Activated T-helper 17 cell treated with anti-CD3 and anti-CD28 coated beads, Interleukin-2, amount 50 U/mL, for 72 hours (primary cell): ENCODE data around the gene ZDHHC12. TPM values are rescaled to one million over a fixed set of nuclear protein-coding genes. Genes with fewer than 3 reads are reported as not detected.
A peak's percentile ranks its signal among the peaks of the same experiment; 100 is the strongest.
"Not testable (repeated sequence)": the region's sequence is repeated elsewhere in the genome, so short reads cannot be mapped to it uniquely, and the experiment has no call there.

Experiments used
- ATAC-seq: fragments of 150-1000 bp; cut with Tn5 transposase; replicated peaks from 2 replicates; pipeline ENCODE4 v1.10.0; 2021; ENCODE audit warnings: mild to moderate bottlenecking, moderate library complexity
- H3K27ac Mint-ChIP-seq: one replicate; pipeline ENCODE4 v1.8.0; 2022; ENCODE audit warnings: mixed read lengths
- H3K27me3 Mint-ChIP-seq: one replicate; pipeline ENCODE4 v1.8.0; 2022; ENCODE audit warnings: mixed read lengths
- H3K36me3 Mint-ChIP-seq: one replicate; pipeline ENCODE4 v1.8.0; 2022; ENCODE audit warnings: low read depth, mild to moderate bottlenecking, mixed read lengths
- H3K4me1 Mint-ChIP-seq: one replicate; pipeline ENCODE4 v1.8.0; 2022; ENCODE audit warnings: mixed read lengths
- H3K4me3 Mint-ChIP-seq: one replicate; pipeline ENCODE4 v1.8.0; 2022; ENCODE audit warnings: mild to moderate bottlenecking, mixed read lengths
- H3K9me3 Mint-ChIP-seq: one replicate; pipeline ENCODE4 v1.8.0; 2022; ENCODE audit warnings: mixed read lengths
- total RNA-seq, 2 donors: library from RNA; stranded (reverse); gene quantifications; one replicate each; pipeline ENCODE4 v1.2.3, GENCODE V29; 2022

Gene ZDHHC12
- total RNA-seq, 2 donors from 2014 or later = 44.8 to 60.9 TPM

DNA sequence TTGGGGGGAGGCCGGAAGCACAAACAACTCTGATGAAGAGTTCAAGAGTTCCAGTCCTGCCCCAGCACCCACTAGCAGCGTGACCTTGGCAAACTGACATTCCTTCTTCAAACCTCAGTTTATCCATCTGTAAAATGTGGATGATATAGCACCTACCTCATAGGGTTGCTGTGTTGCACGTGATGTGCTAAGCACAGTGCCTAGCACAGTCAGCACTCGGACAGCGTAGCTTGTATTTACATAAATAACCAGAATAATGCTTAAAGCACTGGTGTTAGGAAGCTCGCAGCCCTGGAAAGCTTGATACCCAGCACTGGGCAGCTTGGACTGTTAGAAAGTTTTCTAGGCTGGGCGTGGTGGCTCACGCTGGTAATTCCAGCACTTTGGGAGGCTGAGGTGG is 16.5 kb downstream of the ZDHHC12 start:
- ATAC-seq = no peak
- no peaks in the 10 kb centered on the region for H3K36me3 Mint-ChIP-seq
- no peaks in the 10 kb centered on the region for H3K9me3 Mint-ChIP-seq
- no peaks in the 10 kb centered on the region for H3K4me1 Mint-ChIP-seq
- H3K27ac Mint-ChIP-seq = no peak overlapping the region
- no peaks in the 10 kb centered on the region for H3K27me3 Mint-ChIP-seq
- no peak overlapping the region for H3K4me3 Mint-ChIP-seq

DNA sequence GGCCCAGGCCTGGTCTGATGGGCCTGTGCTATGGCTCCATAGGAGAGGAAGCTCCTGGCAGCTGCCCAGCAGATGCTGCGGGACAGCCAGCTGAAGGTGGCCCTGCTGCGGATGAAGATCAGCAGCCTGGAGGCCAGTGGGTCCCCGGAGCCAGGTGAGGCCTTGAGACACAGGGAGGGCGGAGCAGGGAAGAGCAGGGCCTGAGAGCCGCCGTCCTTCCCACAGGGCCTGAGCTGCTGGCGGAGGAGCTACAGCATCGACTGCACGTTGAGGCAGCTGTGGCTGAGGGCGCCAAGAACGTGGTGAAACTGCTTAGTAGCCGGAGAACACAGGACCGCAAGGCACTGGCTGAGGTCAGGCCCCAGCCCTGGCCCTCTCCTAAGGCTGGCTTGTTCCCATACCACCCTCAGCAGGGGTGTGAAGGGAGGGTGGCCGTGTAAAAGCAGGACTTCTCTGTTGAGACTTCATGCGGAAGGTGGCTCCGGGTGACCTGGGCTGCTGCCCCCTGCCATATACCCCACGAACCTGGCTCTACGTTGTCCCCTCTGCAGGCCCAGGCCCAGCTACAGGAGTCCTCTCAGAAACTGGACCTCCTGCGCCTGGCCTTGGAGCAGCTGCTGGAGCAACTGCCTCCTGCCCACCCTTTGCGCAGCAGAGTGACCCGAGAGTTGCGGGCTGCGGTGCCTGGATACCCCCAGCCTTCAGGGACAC is 17.1 kb downstream of the ZDHHC12 start:
- Mint-ChIP-seq H3K9me3 (no peaks in the 10 kb centered on the region), H3K4me3 (no peak overlapping the region), H3K4me1 (no peaks in the 10 kb centered on the region), H3K27ac (peak overlapping the region; percentile 25), H3K27me3 (no peaks in the 10 kb centered on the region), H3K36me3 (no peaks in the 10 kb centered on the region)
- no peak for ATAC-seq

DNA sequence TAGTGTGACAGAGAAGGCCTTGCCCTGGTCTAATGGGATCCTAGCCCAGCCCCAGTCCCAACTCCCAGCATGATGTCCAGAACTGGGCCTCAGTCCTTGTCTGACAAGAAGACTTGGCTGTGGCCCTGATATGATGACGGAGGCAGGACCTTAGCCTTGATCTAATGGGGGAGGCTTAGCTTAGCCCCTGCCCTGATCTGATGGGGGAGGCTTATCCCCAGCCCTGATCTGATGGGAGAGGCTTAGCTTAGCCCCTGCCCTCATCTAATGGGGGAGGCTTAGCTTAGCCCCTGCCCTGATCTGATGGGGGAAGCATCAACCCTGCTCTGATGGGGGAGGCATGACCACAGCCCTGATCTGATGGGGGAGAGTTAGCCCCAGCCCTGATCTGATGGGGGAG is 17.9 kb downstream of the ZDHHC12 start:
- Mint-ChIP-seq H3K27me3 (no peaks in the 10 kb centered on the region), H3K4me1 (no peaks in the 10 kb centered on the region), H3K27ac (peak overlapping the region; percentile 25), H3K9me3 (no peaks in the 10 kb centered on the region), H3K36me3 (no peaks in the 10 kb centered on the region), H3K4me3 (no peak overlapping the region)
- no peak for ATAC-seq

DNA sequence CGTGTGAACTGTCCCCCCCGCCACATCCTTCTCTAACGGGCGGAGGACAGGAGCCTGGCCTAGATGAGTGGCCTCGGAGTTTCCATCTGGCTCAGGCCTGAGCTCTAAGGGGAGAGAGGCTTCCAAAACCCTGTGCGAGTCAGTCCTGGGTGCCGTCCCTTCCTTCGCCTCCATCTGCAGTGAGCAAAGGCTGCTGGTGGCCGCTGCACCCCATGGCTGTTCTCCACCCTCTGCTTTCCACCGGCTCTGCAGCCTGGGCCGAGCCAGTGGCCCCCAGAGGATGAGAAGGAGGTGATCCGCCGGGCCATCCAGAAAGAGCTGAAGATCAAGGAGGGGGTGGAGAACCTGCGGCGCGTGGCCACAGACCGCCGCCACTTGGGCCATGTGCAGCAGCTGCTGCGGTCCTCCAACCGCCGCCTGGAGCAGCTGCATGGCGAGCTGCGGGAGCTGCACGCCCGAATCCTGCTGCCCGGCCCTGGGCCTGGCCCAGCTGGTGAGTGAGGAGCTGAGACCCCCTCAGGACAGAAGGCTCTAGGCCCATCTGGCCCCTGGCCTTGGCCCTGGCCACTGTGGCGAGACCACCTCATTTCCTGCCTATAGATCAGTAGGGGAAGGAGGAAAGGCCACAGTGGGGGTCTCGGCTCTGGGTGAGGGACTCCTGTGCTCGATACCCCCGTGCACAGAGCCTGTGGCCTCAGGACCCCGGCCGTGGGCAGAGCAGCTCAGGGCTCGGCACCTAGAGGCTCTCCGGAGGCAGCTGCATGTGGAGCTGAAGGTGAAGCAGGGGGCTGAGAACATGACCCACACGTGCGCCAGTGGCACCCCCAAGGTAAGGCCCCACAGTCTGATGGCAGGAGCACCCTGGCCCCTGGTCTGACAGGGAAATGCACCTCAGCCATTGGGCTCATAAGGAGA is 18.6 kb downstream of the ZDHHC12 start:
- Mint-ChIP-seq H3K4me1 (no peaks in the 10 kb centered on the region), H3K36me3 (no peaks in the 10 kb centered on the region), H3K9me3 (no peaks in the 10 kb centered on the region), H3K27me3 (no peaks in the 10 kb centered on the region), H3K4me3 (no peak overlapping the region), H3K27ac (no peak overlapping the region)
- no peak for ATAC-seq

DNA sequence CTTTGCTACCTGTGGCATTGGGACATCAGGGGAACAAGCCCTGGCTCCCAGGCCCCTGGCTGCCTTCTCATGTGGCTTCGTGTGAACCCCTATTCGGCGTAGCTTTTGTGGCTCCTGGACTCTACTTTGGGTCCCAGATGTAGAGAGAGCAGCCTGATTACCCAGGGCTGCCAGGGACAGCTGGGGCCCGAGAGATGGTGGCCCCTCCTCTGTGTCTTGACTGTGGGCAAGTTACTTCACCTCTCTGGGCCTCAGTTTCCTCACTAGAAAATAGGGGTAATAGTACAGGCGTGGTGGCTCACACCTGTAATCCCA is 19.6 kb downstream of the ZDHHC12 start:
- H3K27ac Mint-ChIP-seq = no peak overlapping the region
- no peaks in the 10 kb centered on the region for H3K36me3 Mint-ChIP-seq
- peak overlapping the region; percentile 16 for H3K4me3 Mint-ChIP-seq

GRCh38 chr9:128703616-128704355 is 20.1 kb downstream of the ZDHHC12 start:
- no peak for ATAC-seq
- H3K36me3 Mint-ChIP-seq = no peaks in the 10 kb centered on the region
- H3K4me3 Mint-ChIP-seq = peak overlapping the region; percentile 76
- H3K27ac Mint-ChIP-seq = no peak overlapping the region
- H3K4me1 Mint-ChIP-seq = no peaks in the 10 kb centered on the region
- no peaks in the 10 kb centered on the region for H3K27me3 Mint-ChIP-seq
- H3K9me3 Mint-ChIP-seq = no peaks in the 10 kb centered on the region

More for the DNA sequence above, 19.6 kb downstream of the ZDHHC12 start:
- Mint-ChIP-seq H3K27me3 (no peaks in the 10 kb centered on the region), H3K4me1 (no peaks in the 10 kb centered on the region), H3K9me3 (no peaks in the 10 kb centered on the region)
- no peak for ATAC-seq

GRCh38 chr9:128702949-128703615 is 20.8 kb downstream of the ZDHHC12 start:
- Mint-ChIP-seq H3K4me3 (peak overlapping the region; percentile 76), H3K27ac (no peak overlapping the region), H3K9me3 (no peaks in the 10 kb centered on the region), H3K4me1 (no peaks in the 10 kb centered on the region), H3K36me3 (no peaks in the 10 kb centered on the region), H3K27me3 (no peaks in the 10 kb centered on the region)
- ATAC-seq = peak; percentile 45

DNA sequence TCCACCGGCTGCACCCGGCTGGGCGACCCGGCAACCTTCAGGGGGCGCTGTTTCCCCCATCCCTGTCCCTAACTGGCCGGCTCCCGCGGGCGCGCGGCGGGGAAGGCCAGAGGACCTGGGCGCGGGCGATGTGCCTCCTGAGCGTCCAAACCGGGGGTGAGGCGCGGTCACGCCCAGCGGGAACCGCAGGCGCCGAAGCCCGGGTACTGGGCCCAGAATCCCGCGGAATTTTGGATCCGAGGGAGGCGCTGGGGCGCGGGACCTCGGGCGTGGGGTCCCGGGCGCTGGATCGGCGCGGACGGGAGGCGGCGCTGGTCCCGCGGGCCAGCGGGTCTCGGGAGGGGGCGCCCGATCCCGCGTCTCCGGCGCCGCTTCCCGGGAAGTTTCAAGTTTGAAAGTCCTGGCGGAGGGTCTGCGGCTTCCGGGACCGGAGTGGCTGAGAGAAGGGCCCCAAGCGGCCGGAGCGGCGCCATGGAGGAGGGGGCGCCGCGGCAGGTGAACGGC is 21.4 kb downstream of the ZDHHC12 start, which contains the start of gene PKN3:
TSS of gene PKN3 (plus strand) at position 59 of the 504 bp plus-strand sequence. CDS start at position 472, 413 bp downstream.
- peak; percentile 93 for ATAC-seq
- no peaks in the 10 kb centered on the region for H3K27me3 Mint-ChIP-seq
- no peaks in the 10 kb centered on the region for H3K9me3 Mint-ChIP-seq
- no peaks in the 10 kb centered on the region for H3K36me3 Mint-ChIP-seq
- H3K4me1 Mint-ChIP-seq = no peaks in the 10 kb centered on the region
- H3K4me3 Mint-ChIP-seq = peak within 1 kb of the TSS; percentile 81
- H3K27ac Mint-ChIP-seq = peak within 1 kb of the TSS; percentile 74

GRCh38 chr9:128701227-128701854 is 22.6 kb downstream of the ZDHHC12 start:
- ATAC-seq = no peak
- no peaks in the 10 kb centered on the region for H3K9me3 Mint-ChIP-seq

GRCh38 chr9:128699096-128699795 is 24.7 kb downstream of the ZDHHC12 start:
- peaks cover 30% of the 10 kb centered on the region for H3K36me3 Mint-ChIP-seq
- H3K4me1 Mint-ChIP-seq, H3K4me3 Mint-ChIP-seq, ATAC-seq, H3K27me3 Mint-ChIP-seq, H3K27ac Mint-ChIP-seq, H3K9me3 Mint-ChIP-seq: not testable (repeated sequence)

More at GRCh38 chr9:128701227-128701854, 22.6 kb downstream of the ZDHHC12 start:
- Mint-ChIP-seq H3K27ac (no peak overlapping the region), H3K4me3 (peak overlapping the region; percentile 81), H3K27me3 (no peaks in the 10 kb centered on the region), H3K36me3 (peaks cover 9% of the 10 kb centered on the region), H3K4me1 (no peaks in the 10 kb centered on the region)

DNA sequence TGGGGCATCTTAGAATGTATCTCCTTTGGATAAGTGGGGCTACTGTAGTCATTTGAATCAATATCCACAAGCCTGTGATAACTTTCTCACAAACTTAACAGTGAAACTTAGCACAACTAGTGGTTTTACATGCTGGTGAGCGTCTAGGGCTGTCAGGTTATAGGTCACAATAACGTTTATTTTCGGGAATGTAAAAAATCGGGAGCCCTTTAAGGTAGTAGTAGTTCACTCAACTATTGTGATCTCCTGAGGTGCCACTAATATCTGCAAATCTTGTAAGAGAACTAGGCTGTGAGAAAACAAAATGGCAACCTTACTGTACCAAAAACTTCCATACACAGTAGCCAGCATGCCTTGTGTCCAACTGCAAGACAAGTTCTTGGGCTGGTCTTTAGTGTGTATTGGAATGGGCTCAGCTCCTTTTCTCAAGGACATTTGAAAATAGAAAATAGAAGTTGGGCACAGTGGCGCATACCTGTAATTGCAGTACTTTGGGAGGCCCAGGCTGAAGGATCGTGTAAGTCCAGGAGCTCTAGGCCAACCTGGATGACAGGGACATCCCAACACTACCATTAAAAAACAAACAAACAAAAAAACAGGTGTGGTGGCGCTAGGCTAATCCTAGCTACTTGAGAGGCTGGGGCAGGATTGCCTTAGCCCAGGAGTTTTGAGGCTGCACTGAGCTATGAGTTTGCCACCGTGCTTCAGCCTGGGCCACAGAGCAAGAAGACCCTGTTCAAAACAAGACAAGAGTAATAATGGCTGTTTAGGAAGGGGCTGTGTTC is 26.8 kb downstream of the ZDHHC12 start:
- no peak overlapping the region for H3K27ac Mint-ChIP-seq
- no peaks in the 10 kb centered on the region for H3K9me3 Mint-ChIP-seq
- H3K4me3 Mint-ChIP-seq = no peak overlapping the region
- H3K4me1 Mint-ChIP-seq = peaks cover 13% of the 10 kb centered on the region
- peaks cover 51% of the 10 kb centered on the region for H3K36me3 Mint-ChIP-seq
- ATAC-seq = no peak
- no peaks in the 10 kb centered on the region for H3K27me3 Mint-ChIP-seq

DNA sequence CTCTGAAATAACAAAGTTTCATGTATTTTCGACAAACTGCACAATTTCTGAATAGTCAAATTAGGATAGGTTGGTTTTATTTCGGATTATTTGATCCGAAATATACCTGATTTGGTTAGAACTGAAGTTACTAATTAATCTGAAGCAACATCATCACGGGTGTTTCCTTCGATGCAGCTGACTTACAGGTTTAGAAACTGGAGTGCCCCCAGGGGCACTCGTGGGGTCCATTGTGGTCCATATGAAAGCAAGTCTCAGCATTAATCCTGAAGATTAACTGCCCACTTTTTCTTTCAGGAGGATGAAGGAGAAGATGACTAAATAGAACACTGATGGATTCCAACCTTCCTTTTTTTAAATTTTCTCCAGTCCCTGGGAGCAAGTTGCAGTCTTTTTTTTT is 29.6 kb downstream of the ZDHHC12 start:
- no peak for ATAC-seq
- Mint-ChIP-seq H3K4me1 (peaks cover 20% of the 10 kb centered on the region), H3K36me3 (peaks cover 72% of the 10 kb centered on the region), H3K4me3 (no peak overlapping the region), H3K9me3 (no peaks in the 10 kb centered on the region), H3K27me3 (no peaks in the 10 kb centered on the region), H3K27ac (no peak overlapping the region)
